H1 (cell line): Measurements from ENCODE around the gene BABAM2. TPM values are rescaled to one million over a fixed set of nuclear protein-coding genes. Genes with fewer than 3 reads are reported as not detected.

Source experiments
- CTCF ChIA-PET: fragments of 300-600 bp; sonication (Branson Sonifier 250); formaldehyde crosslinking; loops from one replicate; lab custom pipeline; 2021; ENCODE audit not compliant: partially characterized antibody; lab: Charles Lee
- POLR2A ChIA-PET: fragments of 300-600 bp; sonication (Branson Sonifier 250); formaldehyde crosslinking; loops from one replicate; lab custom pipeline; 2021; ENCODE audit warnings: inconsistent platforms; ENCODE audit not compliant: partially characterized antibody; lab: Charles Lee
- DNase-seq, 2 experiments: peaks; one replicate each; pipeline versions ENCODE4 v3.0.0 to v3.0.0-alpha.2; 2010 to 2022; ENCODE audit warnings: low spot score in 2 of 2, low read depth in 1 of 2, mixed read lengths in 1 of 2
- FAIRE-seq: peaks from 2 replicates; lab custom pipeline; 2011; peaks lifted over from hg19 to GRCh38; lab: Jason Lieb, UNC
- H2AFZ ChIP-seq: 2 replicates; pipeline ENCODE4 v1.8.1; 2012; ENCODE audit warnings: low read length, inconsistent platforms
- H2AK5ac ChIP-seq: 2 replicates; pipeline ENCODE4 v1.6.1; 2013; ENCODE audit warnings: low read depth, low read length
- H2BK120ac ChIP-seq: replicated peaks from 2 replicates; pipeline ENCODE3; 2013; ENCODE audit warnings: low read depth, low read length, inconsistent platforms
- H2BK12ac ChIP-seq: 2 replicates; pipeline ENCODE4 v1.6.1; 2013; ENCODE audit warnings: low read depth, low read length
- H2BK15ac ChIP-seq: 2 replicates; pipeline ENCODE4 v1.6.1; 2013; ENCODE audit warnings: low read length
- H2BK20ac ChIP-seq: 2 replicates; pipeline ENCODE4 v1.6.1; 2013; ENCODE audit warnings: low read length
- H2BK5ac ChIP-seq: 2 replicates; pipeline ENCODE4 v1.6.1; 2013; ENCODE audit warnings: low read depth, low read length
- H3K14ac ChIP-seq: 2 replicates; pipeline ENCODE4 v1.6.1; 2013; ENCODE audit warnings: inconsistent platforms; ENCODE audit not compliant: insufficient read length
- H3K18ac ChIP-seq: 2 replicates; pipeline ENCODE4 v1.6.1; 2013; ENCODE audit warnings: low read length; ENCODE audit errors: extremely low read depth
- H3K23ac ChIP-seq: 2 replicates; pipeline ENCODE4 v1.6.1; 2013; ENCODE audit warnings: inconsistent platforms; ENCODE audit not compliant: insufficient read length
- H3K23me2 ChIP-seq: 2 replicates; pipeline ENCODE4 v1.6.1; 2013; ENCODE audit warnings: low read depth, low read length
- H3K27ac ChIP-seq: 2 replicates; pipeline ENCODE4 v1.6.1; 2011; ENCODE audit warnings: low read depth, low read length, inconsistent platforms
- H3K27me3 ChIP-seq, 4 experiments: replicated peaks in 1 of 4; 1 replicate in 1 of 4; 2 replicates in 3 of 4; pipeline versions ENCODE4 v1.6.1 to v1.8.1; 2011 to 2013; ENCODE audit warnings: low read length in 3 of 4, mild to moderate bottlenecking in 3 of 4, inconsistent platforms in 2 of 4, mixed read lengths in 2 of 4, moderate library complexity in 1 of 4; ENCODE audit not compliant: control insufficient read depth in 3 of 4, insufficient read depth in 3 of 4; ENCODE audit errors: extremely low read depth in 1 of 4
- H3K36me3 ChIP-seq, 4 experiments: 2 replicates each; pipeline versions ENCODE4 v1.6.1 to v1.8.1; 2011 to 2013; ENCODE audit warnings: mild to moderate bottlenecking in 4 of 4, low read length in 3 of 4, moderate library complexity in 2 of 4, control low read depth in 1 of 4, inconsistent platforms in 1 of 4; ENCODE audit not compliant: insufficient read depth in 4 of 4, control insufficient read depth in 2 of 4
- H3K4ac ChIP-seq: replicated peaks from 2 replicates; pipeline ENCODE3; 2013; ENCODE audit warnings: low read length, low read depth, mixed read lengths, inconsistent platforms; ENCODE audit not compliant: insufficient read length
- H3K4me1 ChIP-seq, 4 experiments: replicated peaks in 1 of 4; 1 replicate in 1 of 4; 2 replicates in 3 of 4; pipeline versions ENCODE4 v1.6.1 to v1.8.1; 2011 to 2013; ENCODE audit warnings: low read length in 3 of 4, inconsistent platforms in 2 of 4, mixed read lengths in 1 of 4; ENCODE audit not compliant: insufficient read depth in 4 of 4, control insufficient read depth in 3 of 4
- H3K4me2 ChIP-seq, 2 experiments: 2 replicates each; pipeline versions ENCODE4 v1.6.1 to v1.8.1; 2011 to 2013; ENCODE audit warnings: low read depth in 2 of 2, low read length in 2 of 2, control low read depth in 1 of 2, inconsistent platforms in 1 of 2, mild to moderate bottlenecking in 1 of 2; ENCODE audit not compliant: insufficient read depth in 1 of 2
- H3K4me3 ChIP-seq, 4 experiments: fragments of 200-600, 300-600 bp in 1 of 4; sonication (generic), shearing (Covaris generic), sonication (Bioruptor Twin) in 1 of 4; 2 replicates each; pipeline versions ENCODE4 v1.5.1 to v1.8.1; 2011 to 2016; ENCODE audit warnings: low read length in 4 of 4, low read depth in 3 of 4, control low read depth in 2 of 4, inconsistent platforms in 2 of 4, mild to moderate bottlenecking in 2 of 4, mixed read lengths in 1 of 4, moderate library complexity in 1 of 4; ENCODE audit not compliant: insufficient read depth in 2 of 4; ENCODE audit errors: extremely low read depth in 1 of 4
- H3K56ac ChIP-seq: replicated peaks from 2 replicates; pipeline ENCODE3; 2013; ENCODE audit warnings: low read depth, mild to moderate bottlenecking, mixed read lengths, low read length, inconsistent platforms; ENCODE audit not compliant: insufficient read length
- H3K79me1 ChIP-seq: 2 replicates; pipeline ENCODE4 v1.6.1; 2013; ENCODE audit warnings: low read depth, low read length, control low read depth
- H3K79me2 ChIP-seq, 2 experiments: 2 replicates each; pipeline versions ENCODE4 v1.6.1 to v1.8.1; 2012 to 2013; ENCODE audit warnings: low read length in 2 of 2, mild to moderate bottlenecking in 2 of 2, inconsistent platforms in 1 of 2; ENCODE audit not compliant: insufficient read depth in 2 of 2, control insufficient read depth in 1 of 2
- H3K9ac ChIP-seq, 4 experiments: replicated peaks in 1 of 4; 1 replicate in 1 of 4; 2 replicates in 3 of 4; pipeline versions ENCODE4 v1.6.1 to v1.8.1; 2011 to 2013; ENCODE audit warnings: low read depth in 3 of 4, low read length in 3 of 4, control low read depth in 2 of 4, mild to moderate bottlenecking in 2 of 4, moderate library complexity in 2 of 4, inconsistent platforms in 1 of 4; ENCODE audit errors: extremely low read depth in 1 of 4
- H3K9me3 ChIP-seq, 2 experiments: 2 replicates each; pipeline versions ENCODE4 v1.6.1 to v1.8.1; 2012 to 2013; ENCODE audit warnings: mild to moderate bottlenecking in 2 of 2, moderate library complexity in 2 of 2, control low read depth in 1 of 2, inconsistent platforms in 1 of 2, low read depth in 1 of 2, low read length in 1 of 2, mixed read lengths in 1 of 2; ENCODE audit not compliant: insufficient read depth in 2 of 2
- H4K20me1 ChIP-seq, 2 experiments: replicated peaks in 1 of 2; 2 replicates each; pipeline versions ENCODE3 to v1.8.1; 2011 to 2013; ENCODE audit warnings: inconsistent platforms in 2 of 2, low read length in 2 of 2, mild to moderate bottlenecking in 1 of 2; ENCODE audit not compliant: insufficient read depth in 2 of 2, control insufficient read depth in 1 of 2
- H4K5ac ChIP-seq: 2 replicates; pipeline ENCODE4 v1.6.1; 2013; ENCODE audit warnings: low read length, low read depth, mixed read lengths, inconsistent platforms; ENCODE audit not compliant: insufficient read length
- H4K8ac ChIP-seq: 2 replicates; pipeline ENCODE4 v1.8.0; 2013; ENCODE audit warnings: mild to moderate bottlenecking, moderate library complexity, low read length, inconsistent platforms; ENCODE audit not compliant: insufficient read depth; ENCODE audit errors: extremely low read depth
- H4K91ac ChIP-seq: replicated peaks from 2 replicates; pipeline ENCODE3; 2013; ENCODE audit warnings: low read length, mixed read lengths, inconsistent platforms; ENCODE audit not compliant: insufficient read length
- CHD1 ChIP-seq: IDR thresholded peaks from 2 replicates; pipeline ENCODE4 v1.6.1; 2012; ENCODE audit warnings: low read depth, low read length, improper control_type of control experiment
- EZH2 ChIP-seq: fragments of 200-600 bp; sonication (generic); IDR thresholded peaks from 2 replicates; pipeline ENCODE4 v1.7.1; 2012; ENCODE audit warnings: low read depth, mild to moderate bottlenecking, moderate library complexity, low read length, inconsistent platforms; ENCODE audit not compliant: severe bottlenecking
- NRF1 ChIP-seq: IDR thresholded peaks from 2 replicates; pipeline ENCODE4 v1.6.1; 2011; ENCODE audit warnings: mild to moderate bottlenecking, low read depth, low read length, improper control_type of control experiment
- PHF8 ChIP-seq: fragments of 200-600 bp; sonication (generic); conservative IDR thresholded peaks from 2 replicates; pipeline ENCODE4 v1.7.1; 2012; ENCODE audit warnings: low read depth, mild to moderate bottlenecking, inconsistent platforms, low read length, moderate library complexity
- POLR2A ChIP-seq, 2 experiments: IDR thresholded peaks; 1 replicate in 1 of 2; 2 replicates in 1 of 2; pipeline ENCODE4 v1.6.1; 2011; ENCODE audit warnings: low read depth in 2 of 2, low read length in 2 of 2, mild to moderate bottlenecking in 2 of 2; ENCODE audit errors: control extremely low read depth in 1 of 2
- SUZ12 ChIP-seq: fragments of 200-600 bp; sonication (generic); IDR thresholded peaks from 2 replicates; pipeline ENCODE4 v1.6.1; 2012; ENCODE audit warnings: mild to moderate bottlenecking, inconsistent platforms, low read length, moderate library complexity, mixed read lengths
- TAF7 ChIP-seq: optimal IDR thresholded peaks from 2 replicates; pipeline ENCODE3; 2011; ENCODE audit warnings: low read depth, mild to moderate bottlenecking, inconsistent platforms, low read length, moderate library complexity, borderline replicate concordance
- WGBS, 2 experiments: shearing (Covaris generic) in 1 of 2; methylation state at CpG; one replicate each; pipeline versions ENCODE4 v1.1.6 to v1.1.7; 2013 to 2015; ENCODE audit warnings: low lambda C conversion rate in 2 of 2, mixed read lengths in 2 of 2, inconsistent platforms in 1 of 2, low coverage in 1 of 2, missing lambda C conversion rate in 1 of 2; ENCODE audit not compliant: insufficient replicate concordance in 2 of 2, insufficient coverage in 1 of 2, insufficient read length in 1 of 2; ENCODE audit errors: extremely low coverage in 1 of 2, missing lambda C conversion rate in 1 of 2; 5-methylcytosine and 5-hydroxymethylcytosine counted together
- polyA plus RNA-seq, 7 experiments: library from polyadenylated mRNA; depleted of rRNA in 3 of 7; stranded (reverse) in 5 of 7; unstranded in 2 of 7; fragments of >200 nt in 5 of 7; fragments of 200-250 nt in 2 of 7; gene quantifications; 1 replicate in 5 of 7; 2 replicates in 1 of 7; 4 replicates in 1 of 7; pipeline versions ENCODE4 v1.2.1 to v1.2.3, GENCODE V29; 2011 to 2013; ENCODE audit warnings: missing spikeins in 2 of 7, mixed read lengths in 2 of 7
- total RNA-seq: library from RNA; stranded (reverse); fragmentation: NEBNext Ultra II Directional; extraction: Animal tissue kit (Norgen Biotek cat#: 25700); gene quantifications from 2 replicates; pipeline ENCODE4 v1.2.1, GENCODE V29; 2021

Gene BABAM2
- total and polyA plus RNA-seq, 2 of the 8 experiments (the other 6 are each of a cell fraction or from before 2014, with no cell fraction given) = 15.8 to 20.9 TPM

DNA sequence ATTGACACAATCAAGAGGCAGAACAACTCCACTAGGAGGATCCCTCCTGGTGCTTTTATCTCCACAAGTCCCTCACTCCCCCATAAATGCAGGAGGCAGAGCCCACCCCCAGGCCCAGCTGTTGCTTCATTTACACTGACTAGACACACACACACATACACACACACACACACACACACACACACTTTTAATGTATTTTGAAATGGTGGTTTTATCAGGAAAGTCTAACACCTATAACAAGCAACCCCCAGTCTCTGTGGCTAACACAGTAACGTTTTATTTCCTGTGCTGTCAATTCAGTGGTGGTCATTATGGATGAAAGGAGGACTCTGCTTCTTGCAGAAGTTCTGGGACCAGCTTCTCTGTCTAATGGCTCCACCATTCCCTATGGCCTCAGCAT is 376.8 kb downstream of the BABAM2 start:
- no peak overlapping the region for H4K5ac ChIP-seq
- no peak overlapping the region for H2BK5ac ChIP-seq
- no peak overlapping the region for H4K91ac ChIP-seq
- POLR2A ChIA-PET = no interaction called here
- FAIRE-seq (no peak), DNase-seq (no peak)
- H3K79me2 ChIP-seq = no peaks in the 10 kb centered on the region
- H3K56ac ChIP-seq = no peak overlapping the region
- no peak overlapping the region for H3K23ac ChIP-seq
- H3K4me2 ChIP-seq = no peak overlapping the region
- H3K36me3 ChIP-seq = no peaks in the 10 kb centered on the region
- no peak overlapping the region for H2BK15ac ChIP-seq
- H3K4ac ChIP-seq = no peak overlapping the region
- WGBS, 2 experiments = 87% methylated on average over 1 of the region's 1 CpG; no CpG with 5 or more reads in 1 of the 2 experiments
- no peaks in the 10 kb centered on the region for H3K27me3 ChIP-seq
- no peaks in the 10 kb centered on the region for H4K20me1 ChIP-seq
- H4K8ac ChIP-seq = no peak overlapping the region
- H3K14ac ChIP-seq = no peak overlapping the region
- no peak overlapping the region for H2BK120ac ChIP-seq
- no peak overlapping the region for H2AK5ac ChIP-seq
- no peaks in the 10 kb centered on the region for H3K79me1 ChIP-seq
- CTCF ChIA-PET = no interaction called here
- H3K4me3 ChIP-seq = no peak overlapping the region
- H3K27ac ChIP-seq = no peak overlapping the region
- H2AFZ ChIP-seq = no peak overlapping the region
- H3K9me3 ChIP-seq = no peaks in the 10 kb centered on the region
- no peak overlapping the region for H2BK20ac ChIP-seq
- peaks cover 0 to 12% (median 5%) of the 10 kb centered on the region in 4 experiments; a peak in 4 of 7 replicates for H3K4me1 ChIP-seq
- H3K18ac ChIP-seq = no peak overlapping the region
- H3K9ac ChIP-seq = no peak overlapping the region
- H3K23me2 ChIP-seq = no peaks in the 10 kb centered on the region; the same call in 1 of the 2 replicates
- TF ChIP-seq PHF8 (no peak), EZH2 (no peak), CHD1 (no peak), POLR2A (IDR thresholded peaks at IDR 0.05; ENCODE audit: control extremely low read depth in 1 of 2, low read depth in 2 of 2, low read length in 2 of 2) (no peak), TAF7 (no peak), NRF1 (no peak), SUZ12 (no peak)
- TF ChIP-seq, all 59 proteins: peak for 0
- no peak overlapping the region for H2BK12ac ChIP-seq
